Fibroblast of lung (primary cell): ENCODE results near the gene FZD4.

Experiments used
- EZH2 ChIP-seq: IDR thresholded peaks from 2 replicates; pipeline ENCODE4 v1.5.1; 2012; ENCODE audit warnings: low read length, control low read depth, mild to moderate bottlenecking; ENCODE audit errors: missing control alignments
- TF ChIP-seq, protein P1 (sequence below), 2 donors: IDR thresholded peaks in 1 of 2; conservative IDR thresholded peaks in 1 of 2; 1 replicate in 1 of 2; 2 replicates in 1 of 2; pipeline ENCODE4 v1.5.1; 2011 to 2012; ENCODE audit warnings: low read length in 2 of 2, control low read depth in 1 of 2, inconsistent platforms in 1 of 2, low read depth in 1 of 2, mild to moderate bottlenecking in 1 of 2

DNA sequence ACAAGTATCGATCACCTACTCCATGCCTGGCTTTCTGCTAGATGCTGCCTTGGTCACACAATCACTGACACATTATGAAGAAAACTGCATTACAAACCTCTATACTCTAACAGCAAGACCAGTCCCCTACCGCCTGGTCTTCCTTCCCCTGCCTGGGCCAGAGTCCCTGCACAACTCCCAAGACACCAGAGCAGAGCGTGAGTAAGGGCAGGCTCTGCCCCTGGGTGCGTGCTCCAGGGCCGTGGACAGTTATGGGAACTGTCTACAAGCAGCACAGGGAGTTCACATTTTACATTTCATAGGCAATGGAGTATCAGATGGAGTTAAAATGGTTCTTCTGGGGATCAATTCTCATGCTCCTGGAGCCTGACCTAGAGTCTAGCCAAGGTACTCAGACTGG is 6.5 kb downstream of the FZD4 start:
- TF ChIP-seq, protein P1, sequence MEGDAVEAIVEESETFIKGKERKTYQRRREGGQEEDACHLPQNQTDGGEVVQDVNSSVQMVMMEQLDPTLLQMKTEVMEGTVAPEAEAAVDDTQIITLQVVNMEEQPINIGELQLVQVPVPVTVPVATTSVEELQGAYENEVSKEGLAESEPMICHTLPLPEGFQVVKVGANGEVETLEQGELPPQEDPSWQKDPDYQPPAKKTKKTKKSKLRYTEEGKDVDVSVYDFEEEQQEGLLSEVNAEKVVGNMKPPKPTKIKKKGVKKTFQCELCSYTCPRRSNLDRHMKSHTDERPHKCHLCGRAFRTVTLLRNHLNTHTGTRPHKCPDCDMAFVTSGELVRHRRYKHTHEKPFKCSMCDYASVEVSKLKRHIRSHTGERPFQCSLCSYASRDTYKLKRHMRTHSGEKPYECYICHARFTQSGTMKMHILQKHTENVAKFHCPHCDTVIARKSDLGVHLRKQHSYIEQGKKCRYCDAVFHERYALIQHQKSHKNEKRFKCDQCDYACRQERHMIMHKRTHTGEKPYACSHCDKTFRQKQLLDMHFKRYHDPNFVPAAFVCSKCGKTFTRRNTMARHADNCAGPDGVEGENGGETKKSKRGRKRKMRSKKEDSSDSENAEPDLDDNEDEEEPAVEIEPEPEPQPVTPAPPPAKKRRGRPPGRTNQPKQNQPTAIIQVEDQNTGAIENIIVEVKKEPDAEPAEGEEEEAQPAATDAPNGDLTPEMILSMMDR (conservative IDR thresholded peaks at IDR 0.05 in 1 of 2, IDR thresholded peaks at IDR 0.05 in 1 of 2; ENCODE audit: low read depth in 1 of 2, low read length in 2 of 2), result no peak
- no peak for TF ChIP-seq EZH2
